HCT116 (cell line): Measurements from ENCODE around the gene RPUSD3.
"Not testable (repeated sequence)": the region's sequence is repeated elsewhere in the genome, so short reads cannot be mapped to it uniquely, and the experiment has no call there.

ENCODE experiments used
- CBX3 ChIP-seq: IDR thresholded peaks from 2 replicates; pipeline ENCODE4 v1.6.1; 2012; ENCODE audit warnings: low read depth
- CEBPB ChIP-seq: IDR thresholded peaks from 2 replicates; pipeline ENCODE4 v1.6.1; 2012; ENCODE audit warnings: low read depth
- CTCF ChIP-seq, 3 experiments: fragments of 200-600 bp in 1 of 3; sonication (generic) in 1 of 3; IDR thresholded peaks in 2 of 3; conservative IDR thresholded peaks in 1 of 3; 2 replicates each; pipeline ENCODE4 v1.5.1; 2012 to 2017; ENCODE audit warnings: low read depth in 2 of 3, low read length in 2 of 3, antibody characterized with exemption in 1 of 3, borderline replicate concordance in 1 of 3, control low read depth in 1 of 3, mild to moderate bottlenecking in 1 of 3, mixed read lengths in 1 of 3, mixed run types in 1 of 3, moderate library complexity in 1 of 3; ENCODE audit not compliant: insufficient read depth in 1 of 3
- ELF1 ChIP-seq: IDR thresholded peaks from 2 replicates; pipeline ENCODE4 v1.6.1; 2012; ENCODE audit warnings: low read depth, borderline replicate concordance
- EZH2 ChIP-seq: fragments of 200-600 bp; sonication (generic); IDR thresholded peaks from 2 replicates; pipeline ENCODE4 v1.6.1; 2017; ENCODE audit warnings: antibody characterized with exemption, mixed run types
- EZH2phosphoT487 ChIP-seq: fragments of 200-600 bp; IDR thresholded peaks from 2 replicates; pipeline ENCODE4 v1.6.1; 2018; ENCODE audit warnings: antibody characterized with exemption, borderline replicate concordance
- JUND ChIP-seq: IDR thresholded peaks from 2 replicates; pipeline ENCODE4 v1.6.1; 2012
- POLR2A ChIP-seq: IDR thresholded peaks from 2 replicates; pipeline ENCODE4 v1.7.0; 2011; ENCODE audit warnings: borderline replicate concordance; ENCODE audit not compliant: insufficient read depth, insufficient read length; ENCODE audit errors: extremely low read depth
- POLR2AphosphoS5 ChIP-seq: IDR thresholded peaks from 2 replicates; pipeline ENCODE4 v1.6.1; 2011; ENCODE audit warnings: mild to moderate bottlenecking, low read depth, low read length, moderate library complexity
- REST ChIP-seq: IDR thresholded peaks from 2 replicates; pipeline ENCODE4 v1.6.1; 2012; ENCODE audit warnings: low read depth
- SIN3A ChIP-seq: IDR thresholded peaks from 2 replicates; pipeline ENCODE4 v1.6.1; 2012; ENCODE audit warnings: low read depth
- TCF7L2 ChIP-seq: IDR thresholded peaks from 2 replicates; pipeline ENCODE4 v1.7.0; 2011; ENCODE audit warnings: borderline replicate concordance, inconsistent platforms; ENCODE audit not compliant: insufficient read depth, insufficient read length; ENCODE audit errors: extremely low read depth
- ZFX ChIP-seq: fragments of 450-650 bp; IDR thresholded peaks from 2 replicates; pipeline ENCODE4 v1.6.1; 2017
- ZNF274 ChIP-seq: fragments of 200-500 bp; sonication (Bioruptor generic); IDR thresholded peaks from 2 replicates; pipeline ENCODE4 v1.6.1; 2014; ENCODE audit warnings: mild to moderate bottlenecking, low read depth, low read length, inconsistent platforms

GRCh38 chr3:9876255-9876654, 32.4 kb upstream of the RPUSD3 start:
- TF ChIP-seq CTCF (IDR thresholded peaks at IDR 0.05 in 2 of 3, conservative IDR thresholded peaks at IDR 0.05 in 1 of 3; ENCODE audit: borderline replicate concordance in 1 of 3, insufficient read depth in 1 of 3, low read depth in 2 of 3, low read length in 2 of 3); EZH2; SIN3A; REST; POLR2AphosphoS5; POLR2A; TCF7L2; ZFX; CBX3; EZH2phosphoT487; ZNF274; CEBPB; ELF1; JUND: not testable (repeated sequence)
